Astrocyte (in vitro differentiated cells and primary cell): ENCODE measurements around the gene MGMT. TPM values are rescaled to one million over a fixed set of nuclear protein-coding genes. Genes with fewer than 3 reads are reported as not detected.

Experiments used
- DNase-seq: peaks from one replicate; pipeline ENCODE4 v3.0.0-alpha.2; 2010; ENCODE audit warnings: low read depth
- FAIRE-seq: peaks from 2 replicates; lab custom pipeline; 2011; peaks lifted over from hg19 to GRCh38; lab: Jason Lieb, UNC
- H2AFZ ChIP-seq: 2 replicates; pipeline ENCODE4 v1.6.0; 2012; ENCODE audit warnings: low read depth, low read length, inconsistent platforms
- H3K27ac ChIP-seq: 2 replicates; pipeline ENCODE4 v1.5.1; 2011; ENCODE audit warnings: low read depth, low read length, inconsistent platforms
- H3K27me3 ChIP-seq: 2 replicates; pipeline ENCODE4 v1.6.0; 2011; ENCODE audit warnings: low read length, inconsistent platforms; ENCODE audit not compliant: insufficient read depth
- H3K36me3 ChIP-seq: 2 replicates; pipeline ENCODE4 v1.5.1; 2011; ENCODE audit warnings: low read length, inconsistent platforms; ENCODE audit not compliant: insufficient read depth
- H3K4me1 ChIP-seq: 2 replicates; pipeline ENCODE4 v1.5.1; 2011; ENCODE audit warnings: low read length, inconsistent platforms; ENCODE audit not compliant: insufficient read depth
- H3K4me2 ChIP-seq: 2 replicates; pipeline ENCODE4 v1.6.0; 2012; ENCODE audit warnings: low read length, inconsistent platforms
- H3K4me3 ChIP-seq: 2 replicates; pipeline ENCODE4 v1.5.1; 2011; ENCODE audit warnings: low read depth, mild to moderate bottlenecking, low read length, inconsistent platforms; ENCODE audit not compliant: insufficient read depth
- H3K79me2 ChIP-seq: 2 replicates; pipeline ENCODE4 v1.6.0; 2012; ENCODE audit warnings: mild to moderate bottlenecking, low read length, inconsistent platforms; ENCODE audit not compliant: insufficient read depth
- H3K9ac ChIP-seq: 2 replicates; pipeline ENCODE4 v1.6.0; 2012; ENCODE audit warnings: mild to moderate bottlenecking, low read length, inconsistent platforms
- H3K9me3 ChIP-seq: 2 replicates; pipeline ENCODE4 v1.5.1; 2012; ENCODE audit warnings: low read depth, mild to moderate bottlenecking, low read length, inconsistent platforms; ENCODE audit not compliant: insufficient read depth
- H4K20me1 ChIP-seq: 2 replicates; pipeline ENCODE4 v1.6.0; 2012; ENCODE audit warnings: low read length, inconsistent platforms; ENCODE audit not compliant: insufficient read depth
- H3K27ac Mint-ChIP-seq: one replicate; pipeline ENCODE4 v1.8.0; 2021; ENCODE audit warnings: mild to moderate bottlenecking, mixed read lengths; ENCODE audit not compliant: unreplicated experiment
- H3K27me3 Mint-ChIP-seq: one replicate; pipeline ENCODE4 v1.8.0; 2021; ENCODE audit warnings: low read depth, mixed read lengths; ENCODE audit not compliant: unreplicated experiment
- H3K36me3 Mint-ChIP-seq: one replicate; pipeline ENCODE4 v1.8.0; 2021; ENCODE audit warnings: low read depth, mixed read lengths; ENCODE audit not compliant: unreplicated experiment
- H3K4me1 Mint-ChIP-seq: one replicate; pipeline ENCODE4 v1.8.0; 2021; ENCODE audit warnings: low read depth, mixed read lengths; ENCODE audit not compliant: unreplicated experiment
- H3K4me3 Mint-ChIP-seq: one replicate; pipeline ENCODE4 v1.8.0; 2021; ENCODE audit warnings: mild to moderate bottlenecking, moderate library complexity, mixed read lengths; ENCODE audit not compliant: unreplicated experiment
- H3K9me3 Mint-ChIP-seq: one replicate; pipeline ENCODE4 v1.8.0; 2021; ENCODE audit warnings: mild to moderate bottlenecking, mixed read lengths; ENCODE audit not compliant: unreplicated experiment
- CTCF ChIP-seq: IDR thresholded peaks from 2 replicates; pipeline ENCODE4 v1.5.1; 2011; ENCODE audit warnings: low read depth, mild to moderate bottlenecking, inconsistent platforms, low read length, moderate library complexity; ENCODE audit not compliant: insufficient read depth
- EZH2 ChIP-seq: IDR thresholded peaks from 2 replicates; pipeline ENCODE4 v1.6.1; 2012; ENCODE audit warnings: mild to moderate bottlenecking, low read length, inconsistent platforms; ENCODE audit not compliant: insufficient read depth
- total RNA-seq: library from RNA; stranded (reverse); gene quantifications from 2 replicates; pipeline ENCODE4 v1.2.1, GENCODE V29; 2021

MGMT gene
- total RNA-seq, 1 donor from 2014 or later = 9.5 TPM

- no peaks in the 10 kb centered on the region for H4K20me1 ChIP-seq
- no peak for TF ChIP-seq EZH2
- no peak overlapping the region for H3K9ac ChIP-seq
- H3K36me3 ChIP-seq = no peaks in the 10 kb centered on the region
- no peaks in the 10 kb centered on the region for H3K27me3 ChIP-seq
- no peak overlapping the region for H3K4me2 ChIP-seq
- no peaks in the 10 kb centered on the region for H3K36me3 Mint-ChIP-seq
- no peaks in the 10 kb centered on the region for H3K27me3 Mint-ChIP-seq
- no peak overlapping the region for H3K27ac Mint-ChIP-seq
- H2AFZ ChIP-seq = no peak overlapping the region
- no peak overlapping the region for H3K27ac ChIP-seq
- DNase-seq (no peak), FAIRE-seq (no peak)
- peaks cover 3% of the 10 kb centered on the region for H3K9me3 ChIP-seq
- no peak overlapping the region for H3K4me3 ChIP-seq
- H3K9me3 Mint-ChIP-seq = peaks cover 5% of the 10 kb centered on the region
- no peaks in the 10 kb centered on the region for H3K79me2 ChIP-seq
- H3K4me3 Mint-ChIP-seq = no peak overlapping the region
- no peaks in the 10 kb centered on the region for H3K4me1 ChIP-seq
- no peaks in the 10 kb centered on the region for H3K4me1 Mint-ChIP-seq
Observed at GRCh38 chr10:129637010-129637409, 170.0 kb downstream of the MGMT start.

- Mint-ChIP-seq H3K36me3 (no peaks in the 10 kb centered on the region), H3K27ac (no peak overlapping the region), H3K4me1 (peaks cover 8% of the 10 kb centered on the region), H3K27me3 (no peaks in the 10 kb centered on the region), H3K4me3 (no peak overlapping the region), H3K9me3 (peaks cover 5% of the 10 kb centered on the region)
- TF ChIP-seq EZH2 (no peak), CTCF (no peak)
- Histone ChIP-seq H4K20me1 (no peaks in the 10 kb centered on the region), H3K79me2 (no peaks in the 10 kb centered on the region), H3K4me2 (no peak overlapping the region), H3K4me3 (no peak overlapping the region), H3K36me3 (no peaks in the 10 kb centered on the region), H3K27me3 (no peaks in the 10 kb centered on the region), H2AFZ (no peak overlapping the region), H3K9ac (no peak overlapping the region), H3K4me1 (no peaks in the 10 kb centered on the region), H3K9me3 (peaks cover 3% of the 10 kb centered on the region), H3K27ac (no peak overlapping the region)
- FAIRE-seq (no peak), DNase-seq (no peak)
Observed at GRCh38 chr10:129637846-129638245, 170.8 kb downstream of the MGMT start.

GRCh38 chr10:129641351-129641750 lies 174.3 kb downstream of the MGMT start:
- Histone ChIP-seq H3K4me1 (no peaks in the 10 kb centered on the region), H3K27me3 (no peaks in the 10 kb centered on the region), H4K20me1 (no peaks in the 10 kb centered on the region), H2AFZ (no peak overlapping the region), H3K4me2 (no peak overlapping the region), H3K4me3 (no peak overlapping the region), H3K9ac (no peak overlapping the region), H3K9me3 (peaks cover 5% of the 10 kb centered on the region), H3K79me2 (no peaks in the 10 kb centered on the region), H3K27ac (no peak overlapping the region), H3K36me3 (no peaks in the 10 kb centered on the region)
- H3K27me3 Mint-ChIP-seq = peaks cover 2% of the 10 kb centered on the region
- no peak overlapping the region for H3K4me3 Mint-ChIP-seq
- DNase-seq (no peak), FAIRE-seq (no peak)
- H3K4me1 Mint-ChIP-seq = peaks cover 12% of the 10 kb centered on the region
- no peaks in the 10 kb centered on the region for H3K36me3 Mint-ChIP-seq
- no peak overlapping the region for H3K27ac Mint-ChIP-seq
- peaks cover 2% of the 10 kb centered on the region for H3K9me3 Mint-ChIP-seq
- TF ChIP-seq EZH2 (no peak), CTCF (no peak)
